GM18519 (cell line): ENCODE results near the gene SLC9A3.
"Not testable (repeated sequence)": the region's sequence is repeated elsewhere in the genome, so short reads cannot be mapped to it uniquely, and the experiment has no call there.

Experiments used
- ATAC-seq: cut with Tn5 transposase; IDR thresholded peaks from one replicate; pipeline ENCODE4 v1.9.1; 2021; ENCODE audit warnings: mild to moderate bottlenecking, moderate library complexity; ENCODE audit not compliant: unreplicated experiment, low FRiP score

The SLC9A3 gene

GRCh38 chr5:478369-478981, 45.8 kb downstream of the SLC9A3 start:
- no peak for ATAC-seq

GRCh38 chr5:477871-478270, 46.4 kb downstream of the SLC9A3 start:
- ATAC-seq, result no peak

DNA sequence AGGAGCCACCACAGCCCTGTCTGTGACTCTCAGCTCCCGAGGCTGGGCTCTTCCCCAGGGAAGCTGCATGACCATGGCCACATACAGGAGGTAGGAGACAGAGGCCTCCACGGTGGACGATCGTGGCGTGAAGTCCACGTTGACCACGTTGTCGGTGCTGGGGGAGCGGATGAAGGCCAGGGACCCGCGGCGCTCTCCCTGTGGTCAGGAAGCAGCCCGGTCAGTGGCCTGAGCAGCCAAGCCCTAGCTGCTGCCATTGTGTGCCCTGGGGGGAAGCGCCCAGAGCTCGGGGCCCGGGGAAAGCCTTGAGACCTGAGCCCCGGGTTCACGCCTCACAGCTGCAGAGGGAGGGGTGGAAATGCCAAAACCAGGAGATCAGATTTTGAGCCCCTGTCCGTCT, 47.0 kb downstream of the SLC9A3 start:
- ATAC-seq, result no peak

DNA sequence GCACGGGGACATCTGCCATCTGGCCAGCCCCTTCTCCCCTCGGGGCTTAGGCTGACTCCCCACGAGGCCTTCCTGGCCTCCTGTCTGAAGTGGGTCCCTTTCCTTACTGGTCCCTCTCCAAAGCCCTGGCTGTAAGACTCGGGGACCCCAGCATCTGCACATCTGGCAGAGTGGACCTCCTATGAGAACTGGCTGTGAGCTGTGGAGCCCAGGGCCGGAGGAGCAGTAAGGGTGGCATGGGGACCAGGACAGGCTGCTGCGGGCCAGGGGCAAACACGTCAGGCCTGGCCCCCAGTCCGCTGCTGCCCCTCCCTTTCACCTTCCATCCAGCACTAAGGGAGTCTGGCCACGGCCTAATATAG, 47.5 kb downstream of the SLC9A3 start:
- no peak for ATAC-seq

GRCh38 chr5:476102-476813, 48.0 kb downstream of the SLC9A3 start:
- no peak for ATAC-seq

DNA sequence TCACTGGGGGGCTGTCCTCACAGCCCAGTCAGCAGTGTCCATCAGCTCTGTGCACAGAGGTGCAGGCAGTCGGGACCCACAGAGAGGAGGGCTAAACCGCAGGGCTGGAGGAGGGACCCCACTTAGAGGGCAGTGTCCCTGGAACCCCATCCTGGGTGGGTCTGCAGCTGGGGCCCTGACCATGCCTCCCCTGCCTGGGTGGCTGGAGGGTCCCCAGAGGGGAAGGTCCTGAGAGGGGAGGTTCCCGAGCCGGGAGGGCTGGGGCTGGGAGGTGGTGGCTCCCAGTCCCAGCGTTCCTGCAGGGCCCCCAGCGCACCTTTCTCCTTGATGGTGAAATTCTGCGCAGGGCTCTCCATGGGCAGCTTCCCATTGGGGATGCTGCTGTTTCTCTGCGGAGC, 48.5 kb downstream of the SLC9A3 start:
- ATAC-seq, result no peak

GRCh38 chr5:474840-475661, 49.2 kb downstream of the SLC9A3 start:
- ATAC-seq, result no peak

- ATAC-seq, result not testable (repeated sequence)
These were observed 49.9 kb downstream of the SLC9A3 start for GRCh38 chr5:474232-474839.

DNA sequence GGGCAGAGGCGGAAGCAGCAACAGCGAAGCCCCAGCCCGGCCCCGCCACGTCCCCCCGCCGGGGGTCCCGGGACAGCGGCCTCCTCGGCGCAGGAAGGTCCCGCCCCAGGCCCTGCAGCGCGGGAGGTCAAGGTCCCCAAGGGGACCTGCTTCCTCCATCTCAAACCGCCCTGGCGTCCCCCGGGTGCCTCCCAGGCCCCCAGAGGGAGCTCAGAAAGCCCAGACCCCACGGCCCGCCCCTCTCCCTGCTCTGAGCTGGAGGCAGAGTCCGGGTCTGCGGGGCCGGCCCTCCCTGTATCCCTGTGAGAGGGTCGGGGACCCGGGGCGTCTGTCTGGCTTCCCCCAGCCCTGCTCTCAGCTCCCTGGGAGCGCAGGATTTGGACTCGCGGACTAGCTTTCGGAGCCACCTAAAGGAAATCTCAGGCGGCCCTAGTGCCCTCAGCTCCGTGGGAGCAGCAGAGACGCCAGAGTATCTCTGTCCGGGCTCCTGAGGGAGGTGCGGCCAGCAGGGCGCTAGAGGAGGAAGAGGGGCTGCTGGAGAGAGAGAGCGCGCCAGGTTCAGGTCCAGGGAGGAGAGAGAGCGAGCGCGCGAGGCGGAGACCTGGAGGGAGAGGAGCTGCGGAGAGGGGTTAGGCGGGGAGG, 50.6 kb downstream of the SLC9A3 start:
- ATAC-seq, result peak; percentile 16

- ATAC-seq, result peak; percentile 58
These were observed 51.3 kb downstream of the SLC9A3 start for GRCh38 chr5:472656-473550.

DNA sequence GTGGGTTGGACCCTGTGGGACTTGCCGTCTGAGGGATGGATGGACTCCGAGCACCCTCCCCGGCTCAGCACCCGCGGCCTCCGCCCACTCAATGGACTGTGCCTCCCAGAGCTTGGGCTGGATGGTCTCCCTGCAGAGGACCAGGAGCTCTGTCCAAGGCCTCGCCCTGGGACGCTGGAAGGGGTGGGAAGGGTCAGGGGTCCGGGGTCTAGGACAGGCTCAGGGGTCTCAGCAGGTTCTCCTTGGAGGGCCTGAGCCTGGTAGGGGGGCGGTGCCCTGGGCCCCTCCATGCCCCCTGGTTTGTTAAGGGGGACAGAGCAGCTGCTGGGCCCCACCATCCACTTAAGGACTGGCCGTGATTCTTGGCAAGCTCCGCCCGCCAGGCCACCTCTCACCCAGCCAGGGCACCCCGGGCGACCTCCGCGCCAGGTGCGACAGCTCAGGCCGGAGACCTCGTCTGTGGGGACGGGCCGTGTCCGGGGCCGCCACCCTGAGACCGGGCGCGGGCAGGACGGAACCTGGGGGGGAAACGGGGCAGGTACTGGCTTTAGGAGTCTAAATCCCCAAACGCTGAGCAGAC, 52.1 kb downstream of the SLC9A3 start:
- no peak for ATAC-seq

- ATAC-seq, result no peak
These were observed 52.5 kb downstream of the SLC9A3 start for GRCh38 chr5:471750-472058.

DNA sequence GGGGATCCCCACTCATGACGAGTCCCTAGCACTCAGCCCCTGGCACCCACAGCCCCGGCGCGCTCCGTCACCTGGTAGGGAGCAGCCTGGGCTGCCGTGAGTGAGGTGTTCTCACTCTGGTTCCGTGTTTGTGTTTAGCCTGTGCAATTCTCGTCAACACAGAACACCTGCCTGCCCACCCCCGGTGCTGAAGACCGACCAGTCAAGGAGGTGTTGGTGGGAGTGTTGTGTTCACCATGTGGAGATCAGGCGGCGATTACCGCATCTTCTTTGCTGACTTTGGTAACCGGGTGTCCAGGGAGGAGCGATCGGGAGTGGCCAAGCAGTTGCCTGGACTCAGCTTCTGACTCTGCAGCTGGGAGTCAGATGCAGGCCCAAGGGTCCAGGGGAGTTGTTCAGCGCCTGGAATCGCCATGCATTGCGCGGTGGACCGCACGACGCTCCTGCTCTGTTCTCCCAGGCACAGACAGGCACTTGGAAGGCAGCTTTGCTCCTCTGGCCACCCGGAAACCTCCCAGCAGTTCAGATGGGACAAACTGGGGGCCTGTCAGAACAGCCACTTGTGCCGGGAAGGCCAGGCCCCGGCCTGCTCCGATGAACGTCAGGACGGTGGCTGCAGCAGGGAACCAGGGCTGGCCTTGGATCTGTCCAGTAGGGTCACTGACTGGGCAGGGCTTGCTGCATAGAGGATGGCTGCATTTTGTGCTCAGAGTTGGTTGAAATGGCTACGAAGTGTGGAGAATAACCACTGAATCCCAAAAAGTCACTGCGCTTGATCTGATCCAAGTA, 53.1 kb downstream of the SLC9A3 start:
- no peak for ATAC-seq

GRCh38 chr5:469752-470483, 54.3 kb downstream of the SLC9A3 start:
- ATAC-seq, result no peak

- ATAC-seq, result no peak
These were observed 55.8 kb downstream of the SLC9A3 start for GRCh38 chr5:468401-468800.

DNA sequence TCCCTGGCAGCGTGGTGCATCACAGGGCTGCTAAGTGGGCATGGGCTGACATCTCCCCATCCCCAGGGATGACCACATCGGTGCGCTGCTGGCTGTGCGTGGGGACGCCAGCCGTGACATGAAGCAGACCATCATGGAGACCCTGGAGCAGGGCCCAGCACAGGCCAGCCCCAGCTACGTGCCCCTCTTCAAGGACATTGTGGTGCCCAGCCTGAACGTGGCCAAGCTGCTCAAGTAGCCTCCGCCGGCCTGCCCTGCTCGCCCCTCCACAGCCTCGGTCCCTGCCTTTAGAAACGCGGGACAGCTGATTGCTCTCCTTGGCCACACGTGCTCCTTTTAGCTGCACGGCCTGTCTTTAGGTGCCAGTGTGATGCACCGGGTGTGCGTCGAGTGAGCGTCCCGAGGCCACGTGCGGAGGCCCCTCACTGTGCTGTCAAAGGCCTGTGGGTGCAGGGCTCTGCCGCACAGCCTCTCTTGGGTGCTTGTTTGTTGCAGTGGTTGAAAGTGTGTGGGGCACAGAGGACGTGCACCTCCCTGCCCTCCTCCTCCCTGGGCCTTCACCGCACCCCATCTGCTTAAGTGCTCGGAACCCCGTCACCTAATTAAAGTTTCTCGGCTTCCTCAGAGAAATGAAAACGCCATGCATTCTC, 57.5 kb downstream of the SLC9A3 start:
- no peak for ATAC-seq

GRCh38 chr5:465591-466403, 58.5 kb downstream of the SLC9A3 start:
- ATAC-seq, result no peak
